ENCODE results near the gene SYNDIG1.

SYNDIG1 gene

DNA sequence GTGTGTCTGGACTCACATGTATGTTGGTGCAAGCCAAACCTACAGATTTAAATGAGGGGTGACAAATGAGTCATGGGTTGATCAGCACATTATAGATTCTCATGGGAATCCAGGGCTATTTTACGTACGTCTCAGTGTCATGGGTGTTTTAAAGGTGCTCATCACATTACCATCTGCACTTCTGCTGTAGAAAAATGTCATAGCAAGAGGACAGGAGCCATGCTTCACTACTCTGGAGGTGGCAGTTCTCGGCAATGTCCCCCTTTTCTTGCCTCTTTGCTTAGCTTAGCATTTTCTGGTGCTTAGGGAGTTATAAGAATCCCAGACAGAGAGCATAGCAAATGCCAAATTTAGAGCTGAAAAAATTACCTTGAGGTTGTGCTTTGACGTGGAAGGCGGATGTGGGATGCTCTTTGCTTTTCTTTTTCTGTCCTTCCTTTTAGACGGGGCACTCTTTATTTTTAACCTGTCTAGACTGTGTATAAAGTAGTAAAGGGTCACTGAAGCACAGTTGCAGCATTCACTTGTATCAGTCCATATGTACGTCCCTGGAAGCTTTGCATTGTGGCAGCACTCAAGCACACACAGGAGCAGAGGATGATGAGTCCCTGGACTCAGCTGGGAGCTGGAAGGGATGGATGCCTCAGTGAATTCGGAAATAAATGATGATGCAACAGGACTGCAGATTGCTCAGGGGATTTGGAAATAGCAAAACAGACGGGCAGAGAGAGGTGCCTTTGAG lies 139.7 kb downstream of the SYNDIG1 start:
- ChIA-PET CTCF (interaction anchor here (1.6 kb wide), 1 partner anchor 20 kb away, joined by 5 read pairs; no protein-coding TSS in a partner anchor), POLR2A (no interaction called here)
- TF ChIP-seq, protein P1, sequence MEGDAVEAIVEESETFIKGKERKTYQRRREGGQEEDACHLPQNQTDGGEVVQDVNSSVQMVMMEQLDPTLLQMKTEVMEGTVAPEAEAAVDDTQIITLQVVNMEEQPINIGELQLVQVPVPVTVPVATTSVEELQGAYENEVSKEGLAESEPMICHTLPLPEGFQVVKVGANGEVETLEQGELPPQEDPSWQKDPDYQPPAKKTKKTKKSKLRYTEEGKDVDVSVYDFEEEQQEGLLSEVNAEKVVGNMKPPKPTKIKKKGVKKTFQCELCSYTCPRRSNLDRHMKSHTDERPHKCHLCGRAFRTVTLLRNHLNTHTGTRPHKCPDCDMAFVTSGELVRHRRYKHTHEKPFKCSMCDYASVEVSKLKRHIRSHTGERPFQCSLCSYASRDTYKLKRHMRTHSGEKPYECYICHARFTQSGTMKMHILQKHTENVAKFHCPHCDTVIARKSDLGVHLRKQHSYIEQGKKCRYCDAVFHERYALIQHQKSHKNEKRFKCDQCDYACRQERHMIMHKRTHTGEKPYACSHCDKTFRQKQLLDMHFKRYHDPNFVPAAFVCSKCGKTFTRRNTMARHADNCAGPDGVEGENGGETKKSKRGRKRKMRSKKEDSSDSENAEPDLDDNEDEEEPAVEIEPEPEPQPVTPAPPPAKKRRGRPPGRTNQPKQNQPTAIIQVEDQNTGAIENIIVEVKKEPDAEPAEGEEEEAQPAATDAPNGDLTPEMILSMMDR (IDR thresholded peaks at IDR 0.05; ENCODE audit: control extremely low read depth, extremely low read depth, low read depth, missing control alignments), result no peak
- DNase-seq (ENCODE audit: extremely low spot score), result no peak

DNA sequence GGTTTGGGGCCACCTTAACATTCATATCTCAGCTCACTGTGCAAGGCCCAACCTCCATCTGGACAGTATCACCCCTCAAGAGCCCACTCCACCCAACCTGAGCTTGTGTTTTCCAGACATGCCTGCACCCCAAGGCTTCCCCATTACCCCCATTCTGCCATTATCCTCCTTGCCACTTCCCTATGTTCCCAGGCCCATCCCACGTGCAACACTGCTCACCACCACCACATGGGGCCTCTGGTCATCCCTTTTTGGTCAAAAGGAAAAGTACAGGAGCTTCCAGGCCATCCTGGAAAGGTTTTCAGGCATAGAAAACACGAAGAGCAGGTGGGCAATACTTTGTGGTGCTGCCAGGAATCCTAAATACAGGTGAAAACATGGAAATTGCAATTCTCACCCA lies 140.3 kb downstream of the SYNDIG1 start:
- CTCF ChIA-PET, result interaction anchor here (1.6 to 1.8 kb wide), 2 partner anchors 10 to 20 kb away, joined by 5 to 6 read pairs; no protein-coding TSS in a partner anchor
- TF ChIP-seq, protein P1 (IDR thresholded peaks at IDR 0.05; ENCODE audit: control extremely low read depth, extremely low read depth, low read depth, missing control alignments), result no peak
- no peak for DNase-seq (ENCODE audit: extremely low spot score)
- POLR2A ChIA-PET, result no interaction called here

DNA sequence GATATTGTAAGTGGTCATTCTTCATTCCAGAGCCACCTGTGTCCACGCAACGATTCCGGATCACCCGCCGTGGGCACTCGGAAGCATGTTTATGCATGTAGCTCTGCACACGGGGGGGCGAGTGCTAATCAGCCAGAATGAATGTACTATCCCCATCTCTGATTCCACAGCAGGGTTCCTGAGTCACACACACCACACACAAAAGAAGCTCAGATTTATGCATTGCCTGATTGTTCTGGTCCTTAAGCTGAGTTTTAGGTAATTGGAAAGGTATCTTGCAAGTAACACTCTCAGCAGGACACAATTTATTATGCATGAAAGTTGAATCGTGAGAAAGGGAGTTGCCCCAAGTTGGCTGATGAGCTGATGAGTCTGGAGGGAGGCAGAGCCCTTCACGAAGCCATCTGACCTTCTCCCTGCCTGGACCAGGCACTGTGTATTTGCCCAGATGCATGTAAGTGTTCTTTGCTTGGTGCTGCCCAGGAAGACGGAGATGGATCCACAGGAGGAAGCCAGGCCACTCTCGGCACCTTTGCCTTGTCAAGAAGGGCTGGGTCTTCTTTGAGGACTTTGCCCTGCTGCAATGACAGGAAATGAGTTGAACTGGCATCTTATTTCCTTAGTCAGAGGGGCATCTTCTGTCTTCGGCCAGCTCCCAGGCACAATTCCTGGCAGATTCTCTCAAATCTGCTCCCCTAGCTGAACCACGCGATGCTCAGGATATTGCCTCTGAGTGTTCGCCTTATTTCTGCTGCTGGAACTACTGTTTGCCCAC lies 141.1 kb downstream of the SYNDIG1 start:
- no peak for DNase-seq (ENCODE audit: extremely low spot score)
- TF ChIP-seq, protein P1 (IDR thresholded peaks at IDR 0.05; ENCODE audit: control extremely low read depth, extremely low read depth, low read depth, missing control alignments), result no peak
- POLR2A ChIA-PET, result no interaction called here
- CTCF ChIA-PET, result interaction anchor here (1.8 kb wide), 1 partner anchor 9 kb away, joined by 6 read pairs; no protein-coding TSS in a partner anchor

DNA sequence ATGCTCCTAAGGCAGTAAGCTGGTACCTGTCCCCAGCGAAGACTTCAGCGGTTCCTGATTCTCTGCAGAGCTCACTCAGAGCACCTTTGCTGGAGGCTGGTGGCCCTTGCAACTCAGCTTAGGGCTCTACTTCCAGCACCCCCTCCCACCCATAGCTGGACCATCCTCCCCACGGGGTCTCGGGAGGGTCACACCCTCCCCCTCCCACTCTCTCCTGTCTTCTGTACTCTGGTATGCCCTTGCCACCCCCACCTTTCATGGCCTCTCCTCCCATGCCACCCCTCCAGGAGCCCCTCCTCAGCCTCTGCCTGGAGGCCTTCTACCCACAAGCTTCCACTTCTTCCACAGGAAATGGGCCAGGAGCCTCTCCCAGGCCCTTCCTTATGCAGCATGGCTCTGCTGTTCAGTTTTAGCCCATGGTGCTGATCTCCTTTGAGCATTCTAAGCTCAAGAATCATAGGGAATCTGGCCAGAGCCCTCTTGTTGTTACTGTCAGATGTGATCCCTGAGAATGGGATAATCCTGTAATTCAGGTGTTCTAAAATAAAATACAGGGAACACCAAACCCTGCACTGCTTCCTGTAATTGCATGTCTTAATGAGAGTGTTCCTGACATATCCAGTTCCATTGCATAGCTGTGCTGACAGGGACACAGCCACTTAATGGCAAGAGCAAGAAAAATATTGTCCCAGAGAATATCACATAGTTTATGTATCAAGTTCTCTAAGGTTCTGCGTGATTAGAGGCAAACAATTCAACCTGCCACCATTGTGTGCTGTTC lies 142.1 kb downstream of the SYNDIG1 start:
- POLR2A ChIA-PET, result no interaction called here
- CTCF ChIA-PET, result interaction anchor here (0.7 to 1.8 kb wide), 2 partner anchors 8 to 11 kb away, joined by 3 to 6 read pairs; no protein-coding TSS in a partner anchor
- TF ChIP-seq, protein P1 (IDR thresholded peaks at IDR 0.05; ENCODE audit: control extremely low read depth, extremely low read depth, low read depth, missing control alignments), result no peak
- DNase-seq (ENCODE audit: extremely low spot score), result no peak

DNA sequence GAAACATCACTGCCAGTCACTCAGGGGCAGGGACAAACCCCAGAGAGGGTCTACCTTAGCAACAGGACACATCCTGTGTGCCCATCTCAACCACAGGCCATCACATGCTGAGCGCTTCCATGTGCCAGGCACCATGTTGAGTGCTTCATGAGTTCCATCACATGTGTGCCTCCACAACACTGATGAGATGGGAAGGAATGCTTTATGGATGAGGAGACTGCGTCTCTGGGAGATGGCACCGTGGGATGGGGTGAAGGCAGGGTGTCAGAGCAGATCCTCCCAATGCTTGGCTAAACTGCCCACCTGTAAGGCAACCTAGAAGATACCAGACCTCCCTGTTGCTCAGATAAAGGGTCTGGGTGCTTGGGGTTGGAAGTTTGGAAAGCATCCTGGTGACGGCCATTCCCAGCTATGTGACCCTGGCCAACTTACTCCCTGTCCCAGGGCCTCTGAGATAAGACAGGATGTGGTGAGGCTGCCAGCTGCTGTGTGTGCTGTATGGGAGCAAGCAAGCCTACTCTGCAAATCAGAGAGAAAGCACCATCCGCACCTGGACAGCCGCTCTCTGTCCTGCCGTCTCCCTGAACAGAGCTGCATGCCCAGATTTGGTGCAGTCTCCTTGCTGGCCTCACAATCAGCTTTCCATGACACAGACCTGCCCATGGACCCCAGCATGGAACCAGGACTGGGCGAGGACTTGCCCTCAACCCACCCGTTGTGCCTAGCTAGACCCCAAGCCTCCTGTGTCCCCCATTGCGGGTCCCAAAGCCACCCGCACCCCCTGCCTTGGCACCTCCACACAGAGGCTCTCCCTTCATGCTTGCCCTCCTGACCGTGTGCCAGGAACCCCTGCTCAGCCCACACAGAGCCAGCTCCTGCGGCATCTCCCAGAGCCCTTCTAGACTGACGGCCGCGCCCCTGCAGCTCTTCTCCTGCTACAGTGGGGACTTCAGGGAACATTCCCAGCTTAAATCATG lies 143.7 kb downstream of the SYNDIG1 start:
- TF ChIP-seq, protein P1 (IDR thresholded peaks at IDR 0.05; ENCODE audit: control extremely low read depth, extremely low read depth, low read depth, missing control alignments), result no peak
- POLR2A ChIA-PET, result no interaction called here
- CTCF ChIA-PET, result no interaction called here
- no peak for DNase-seq (ENCODE audit: extremely low spot score)

Data from GM10248 (cell line).